H1 (cell line): Measurements from ENCODE around the gene ADPGK. TPM values are rescaled to one million over a fixed set of nuclear protein-coding genes. Genes with fewer than 3 reads are reported as not detected.

ENCODE experiments used
- CTCF ChIA-PET: fragments of 300-600 bp; sonication (Branson Sonifier 250); formaldehyde crosslinking; loops from one replicate; lab custom pipeline; 2021; ENCODE audit not compliant: partially characterized antibody; lab: Charles Lee
- POLR2A ChIA-PET: fragments of 300-600 bp; sonication (Branson Sonifier 250); formaldehyde crosslinking; loops from one replicate; lab custom pipeline; 2021; ENCODE audit warnings: inconsistent platforms; ENCODE audit not compliant: partially characterized antibody; lab: Charles Lee
- DNase-seq, 2 experiments: peaks; one replicate each; pipeline versions ENCODE4 v3.0.0 to v3.0.0-alpha.2; 2010 to 2022; ENCODE audit warnings: low spot score in 2 of 2, low read depth in 1 of 2, mixed read lengths in 1 of 2
- FAIRE-seq: peaks from 2 replicates; lab custom pipeline; 2011; peaks lifted over from hg19 to GRCh38; lab: Jason Lieb, UNC
- H2AFZ ChIP-seq: 2 replicates; pipeline ENCODE4 v1.8.1; 2012; ENCODE audit warnings: low read length, inconsistent platforms
- H2AK5ac ChIP-seq: 2 replicates; pipeline ENCODE4 v1.6.1; 2013; ENCODE audit warnings: low read depth, low read length
- H2BK120ac ChIP-seq: replicated peaks from 2 replicates; pipeline ENCODE3; 2013; ENCODE audit warnings: low read depth, low read length, inconsistent platforms
- H2BK12ac ChIP-seq: 2 replicates; pipeline ENCODE4 v1.6.1; 2013; ENCODE audit warnings: low read depth, low read length
- H2BK15ac ChIP-seq: 2 replicates; pipeline ENCODE4 v1.6.1; 2013; ENCODE audit warnings: low read length
- H2BK20ac ChIP-seq: 2 replicates; pipeline ENCODE4 v1.6.1; 2013; ENCODE audit warnings: low read length
- H2BK5ac ChIP-seq: 2 replicates; pipeline ENCODE4 v1.6.1; 2013; ENCODE audit warnings: low read depth, low read length
- H3K14ac ChIP-seq: 2 replicates; pipeline ENCODE4 v1.6.1; 2013; ENCODE audit warnings: inconsistent platforms; ENCODE audit not compliant: insufficient read length
- H3K18ac ChIP-seq: 2 replicates; pipeline ENCODE4 v1.6.1; 2013; ENCODE audit warnings: low read length; ENCODE audit errors: extremely low read depth
- H3K23ac ChIP-seq: 2 replicates; pipeline ENCODE4 v1.6.1; 2013; ENCODE audit warnings: inconsistent platforms; ENCODE audit not compliant: insufficient read length
- H3K23me2 ChIP-seq: 2 replicates; pipeline ENCODE4 v1.6.1; 2013; ENCODE audit warnings: low read depth, low read length
- H3K27ac ChIP-seq: 2 replicates; pipeline ENCODE4 v1.6.1; 2011; ENCODE audit warnings: low read depth, low read length, inconsistent platforms
- H3K27me3 ChIP-seq, 4 experiments: replicated peaks in 1 of 4; 1 replicate in 1 of 4; 2 replicates in 3 of 4; pipeline versions ENCODE4 v1.6.1 to v1.8.1; 2011 to 2013; ENCODE audit warnings: low read length in 3 of 4, mild to moderate bottlenecking in 3 of 4, inconsistent platforms in 2 of 4, mixed read lengths in 2 of 4, moderate library complexity in 1 of 4; ENCODE audit not compliant: control insufficient read depth in 3 of 4, insufficient read depth in 3 of 4; ENCODE audit errors: extremely low read depth in 1 of 4
- H3K36me3 ChIP-seq, 4 experiments: 2 replicates each; pipeline versions ENCODE4 v1.6.1 to v1.8.1; 2011 to 2013; ENCODE audit warnings: mild to moderate bottlenecking in 4 of 4, low read length in 3 of 4, moderate library complexity in 2 of 4, control low read depth in 1 of 4, inconsistent platforms in 1 of 4; ENCODE audit not compliant: insufficient read depth in 4 of 4, control insufficient read depth in 2 of 4
- H3K4ac ChIP-seq: replicated peaks from 2 replicates; pipeline ENCODE3; 2013; ENCODE audit warnings: low read length, low read depth, mixed read lengths, inconsistent platforms; ENCODE audit not compliant: insufficient read length
- H3K4me1 ChIP-seq, 4 experiments: replicated peaks in 1 of 4; 1 replicate in 1 of 4; 2 replicates in 3 of 4; pipeline versions ENCODE4 v1.6.1 to v1.8.1; 2011 to 2013; ENCODE audit warnings: low read length in 3 of 4, inconsistent platforms in 2 of 4, mixed read lengths in 1 of 4; ENCODE audit not compliant: insufficient read depth in 4 of 4, control insufficient read depth in 3 of 4
- H3K4me2 ChIP-seq, 2 experiments: 2 replicates each; pipeline versions ENCODE4 v1.6.1 to v1.8.1; 2011 to 2013; ENCODE audit warnings: low read depth in 2 of 2, low read length in 2 of 2, control low read depth in 1 of 2, inconsistent platforms in 1 of 2, mild to moderate bottlenecking in 1 of 2; ENCODE audit not compliant: insufficient read depth in 1 of 2
- H3K4me3 ChIP-seq, 4 experiments: fragments of 200-600, 300-600 bp in 1 of 4; sonication (generic), shearing (Covaris generic), sonication (Bioruptor Twin) in 1 of 4; 2 replicates each; pipeline versions ENCODE4 v1.5.1 to v1.8.1; 2011 to 2016; ENCODE audit warnings: low read length in 4 of 4, low read depth in 3 of 4, control low read depth in 2 of 4, inconsistent platforms in 2 of 4, mild to moderate bottlenecking in 2 of 4, mixed read lengths in 1 of 4, moderate library complexity in 1 of 4; ENCODE audit not compliant: insufficient read depth in 2 of 4; ENCODE audit errors: extremely low read depth in 1 of 4
- H3K56ac ChIP-seq: replicated peaks from 2 replicates; pipeline ENCODE3; 2013; ENCODE audit warnings: low read depth, mild to moderate bottlenecking, mixed read lengths, low read length, inconsistent platforms; ENCODE audit not compliant: insufficient read length
- H3K79me1 ChIP-seq: 2 replicates; pipeline ENCODE4 v1.6.1; 2013; ENCODE audit warnings: low read depth, low read length, control low read depth
- H3K79me2 ChIP-seq, 2 experiments: 2 replicates each; pipeline versions ENCODE4 v1.6.1 to v1.8.1; 2012 to 2013; ENCODE audit warnings: low read length in 2 of 2, mild to moderate bottlenecking in 2 of 2, inconsistent platforms in 1 of 2; ENCODE audit not compliant: insufficient read depth in 2 of 2, control insufficient read depth in 1 of 2
- H3K9ac ChIP-seq, 4 experiments: replicated peaks in 1 of 4; 1 replicate in 1 of 4; 2 replicates in 3 of 4; pipeline versions ENCODE4 v1.6.1 to v1.8.1; 2011 to 2013; ENCODE audit warnings: low read depth in 3 of 4, low read length in 3 of 4, control low read depth in 2 of 4, mild to moderate bottlenecking in 2 of 4, moderate library complexity in 2 of 4, inconsistent platforms in 1 of 4; ENCODE audit errors: extremely low read depth in 1 of 4
- H3K9me3 ChIP-seq, 2 experiments: 2 replicates each; pipeline versions ENCODE4 v1.6.1 to v1.8.1; 2012 to 2013; ENCODE audit warnings: mild to moderate bottlenecking in 2 of 2, moderate library complexity in 2 of 2, control low read depth in 1 of 2, inconsistent platforms in 1 of 2, low read depth in 1 of 2, low read length in 1 of 2, mixed read lengths in 1 of 2; ENCODE audit not compliant: insufficient read depth in 2 of 2
- H4K20me1 ChIP-seq, 2 experiments: replicated peaks in 1 of 2; 2 replicates each; pipeline versions ENCODE3 to v1.8.1; 2011 to 2013; ENCODE audit warnings: inconsistent platforms in 2 of 2, low read length in 2 of 2, mild to moderate bottlenecking in 1 of 2; ENCODE audit not compliant: insufficient read depth in 2 of 2, control insufficient read depth in 1 of 2
- H4K5ac ChIP-seq: 2 replicates; pipeline ENCODE4 v1.6.1; 2013; ENCODE audit warnings: low read length, low read depth, mixed read lengths, inconsistent platforms; ENCODE audit not compliant: insufficient read length
- H4K8ac ChIP-seq: 2 replicates; pipeline ENCODE4 v1.8.0; 2013; ENCODE audit warnings: mild to moderate bottlenecking, moderate library complexity, low read length, inconsistent platforms; ENCODE audit not compliant: insufficient read depth; ENCODE audit errors: extremely low read depth
- H4K91ac ChIP-seq: replicated peaks from 2 replicates; pipeline ENCODE3; 2013; ENCODE audit warnings: low read length, mixed read lengths, inconsistent platforms; ENCODE audit not compliant: insufficient read length
- BRCA1 ChIP-seq: IDR thresholded peaks from 2 replicates; pipeline ENCODE4 v1.6.1; 2012; ENCODE audit warnings: low read depth, low read length, improper control_type of control experiment
- CBX5 ChIP-seq: fragments of 300-800, 300-1000 bp; sonication (generic); IDR thresholded peaks from 2 replicates; pipeline ENCODE4 v1.7.1; 2016; ENCODE audit warnings: antibody characterized with exemption, low read length, low read depth
- CTCF ChIP-seq, 3 experiments: IDR thresholded peaks; 1 replicate in 2 of 3; 2 replicates in 1 of 3; pipeline versions ENCODE4 v1.5.1 to v1.6.1; 2011; ENCODE audit warnings: low read length in 3 of 3, mild to moderate bottlenecking in 3 of 3, inconsistent platforms in 2 of 3, low read depth in 1 of 3, moderate library complexity in 1 of 3; ENCODE audit not compliant: insufficient read depth in 1 of 3; ENCODE audit errors: control extremely low read depth in 1 of 3
- E2F6 ChIP-seq: IDR thresholded peaks from 2 replicates; pipeline ENCODE4 v1.6.1; 2012; ENCODE audit warnings: inconsistent platforms
- JUN ChIP-seq: IDR thresholded peaks from 2 replicates; pipeline ENCODE4 v1.6.1; 2011; ENCODE audit warnings: low read depth, mild to moderate bottlenecking, improper control_type of control experiment, low read length
- RAD21 ChIP-seq, 2 experiments: IDR thresholded peaks in 1 of 2; conservative IDR thresholded peaks in 1 of 2; 2 replicates each; pipeline ENCODE4 v1.6.1; 2011; ENCODE audit warnings: low read depth in 2 of 2, low read length in 2 of 2, improper control_type of control experiment in 1 of 2, inconsistent platforms in 1 of 2, mild to moderate bottlenecking in 1 of 2, moderate library complexity in 1 of 2
- SIX5 ChIP-seq: IDR thresholded peaks from 2 replicates; pipeline ENCODE4 v1.6.1; 2011; ENCODE audit warnings: mild to moderate bottlenecking, low read depth, low read length
- SP1 ChIP-seq: IDR thresholded peaks from 2 replicates; pipeline ENCODE4 v1.6.1; 2011; ENCODE audit warnings: low read depth, low read length
- YY1 ChIP-seq: IDR thresholded peaks from 2 replicates; pipeline ENCODE4 v1.6.1; 2011; ENCODE audit warnings: low read depth, mild to moderate bottlenecking, low read length
- WGBS, 2 experiments: shearing (Covaris generic) in 1 of 2; methylation state at CpG; one replicate each; pipeline versions ENCODE4 v1.1.6 to v1.1.7; 2013 to 2015; ENCODE audit warnings: low lambda C conversion rate in 2 of 2, mixed read lengths in 2 of 2, inconsistent platforms in 1 of 2, low coverage in 1 of 2, missing lambda C conversion rate in 1 of 2; ENCODE audit not compliant: insufficient replicate concordance in 2 of 2, insufficient coverage in 1 of 2, insufficient read length in 1 of 2; ENCODE audit errors: extremely low coverage in 1 of 2, missing lambda C conversion rate in 1 of 2; 5-methylcytosine and 5-hydroxymethylcytosine counted together
- polyA plus RNA-seq, 7 experiments: library from polyadenylated mRNA; depleted of rRNA in 3 of 7; stranded (reverse) in 5 of 7; unstranded in 2 of 7; fragments of >200 nt in 5 of 7; fragments of 200-250 nt in 2 of 7; gene quantifications; 1 replicate in 5 of 7; 2 replicates in 1 of 7; 4 replicates in 1 of 7; pipeline versions ENCODE4 v1.2.1 to v1.2.3, GENCODE V29; 2011 to 2013; ENCODE audit warnings: missing spikeins in 2 of 7, mixed read lengths in 2 of 7
- total RNA-seq: library from RNA; stranded (reverse); fragmentation: NEBNext Ultra II Directional; extraction: Animal tissue kit (Norgen Biotek cat#: 25700); gene quantifications from 2 replicates; pipeline ENCODE4 v1.2.1, GENCODE V29; 2021

ADPGK gene
- total and polyA plus RNA-seq, 2 of the 8 experiments (the other 6 are each of a cell fraction or from before 2014, with no cell fraction given) = 32.2 to 38.2 TPM

DNA sequence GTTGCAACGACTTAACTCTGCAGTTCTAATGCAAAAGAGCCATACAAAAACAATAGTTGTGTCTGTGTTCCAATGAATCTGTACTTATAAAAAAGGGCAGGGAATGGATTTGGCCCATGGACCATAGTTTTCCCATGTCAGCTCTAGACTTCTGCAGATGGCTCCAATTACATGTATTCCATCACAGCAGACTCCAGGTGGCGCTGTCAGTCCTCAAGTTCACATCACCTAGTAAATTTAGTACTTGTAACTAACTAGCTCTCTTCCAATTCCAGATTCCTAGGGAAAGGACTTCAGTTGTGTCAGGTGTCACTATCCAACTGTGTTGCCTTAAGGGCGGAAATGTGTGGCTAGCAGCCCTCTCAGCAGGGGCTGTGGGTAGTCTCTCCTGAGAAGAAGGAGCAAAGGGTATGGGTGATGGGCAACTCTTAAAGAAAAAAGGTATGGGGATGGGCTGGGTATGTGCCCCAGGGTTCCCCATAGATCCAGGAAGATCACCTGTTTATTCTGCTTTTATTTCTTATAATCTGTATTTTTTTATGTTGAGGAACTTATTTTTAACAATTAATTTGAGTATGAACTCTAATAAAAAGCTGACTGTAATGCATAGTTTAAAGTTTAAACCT is 61.4 kb downstream of the ADPGK start:
- Histone ChIP-seq H2BK20ac (no peak overlapping the region), H3K27me3 (no peaks in the 10 kb centered on the region), H3K4me2 (no peak overlapping the region), H3K9me3 (no peaks in the 10 kb centered on the region), H3K79me2 (no peaks in the 10 kb centered on the region), H4K91ac (no peak overlapping the region), H3K36me3 (peaks cover 0 to 9% (median 0%) of the 10 kb centered on the region in 4 experiments; a peak in 1 of 8 replicates), H3K56ac (no peak overlapping the region), H2AFZ (no peak overlapping the region), H3K27ac (no peak overlapping the region), H2BK12ac (no peak overlapping the region), H3K4me1 (peaks cover 0 to 3% (median 1%) of the 10 kb centered on the region in 4 experiments; a peak in 2 of 7 replicates), H3K14ac (no peak overlapping the region), H3K18ac (no peak overlapping the region), H2BK5ac (no peak overlapping the region), H4K20me1 (no peaks in the 10 kb centered on the region), H2BK15ac (no peak overlapping the region), H3K9ac (no peak overlapping the region), H3K79me1 (no peaks in the 10 kb centered on the region), H4K5ac (no peak overlapping the region), H3K23me2 (no peaks in the 10 kb centered on the region), H3K4me3 (no peak overlapping the region), H2BK120ac (no peak overlapping the region), H2AK5ac (no peak overlapping the region), H3K4ac (no peak overlapping the region), H4K8ac (no peak overlapping the region), H3K23ac (no peak overlapping the region)
- peak; percentile 19; the same call in 1 of the 2 replicates for TF ChIP-seq YY1
- TF ChIP-seq CBX5 = no peak
- TF ChIP-seq SIX5 = peak; percentile 34
- TF ChIP-seq JUN = no peak
- peak; percentile 75 to 82 for TF ChIP-seq RAD21 (IDR thresholded peaks at IDR 0.05 in 1 of 2, conservative IDR thresholded peaks at IDR 0.05 in 1 of 2; ENCODE audit: low read depth in 2 of 2, low read length in 2 of 2)
- TF ChIP-seq CTCF (IDR thresholded peaks at IDR 0.05; ENCODE audit: control extremely low read depth in 1 of 3, insufficient read depth in 1 of 3, low read depth in 1 of 3, low read length in 3 of 3) = peak; percentile 29 to 90 (median 77)
- TF ChIP-seq E2F6 = no peak
- TF ChIP-seq SP1 = peak; percentile 33; the same call in 1 of the 2 replicates
- TF ChIP-seq BRCA1 = peak; percentile 82
- ChIA-PET POLR2A (interaction anchor here (1.0 kb wide), 1 partner anchor 13 kb away, joined by 3 read pairs; no protein-coding TSS in a partner anchor), CTCF (interaction anchor here (0.6 to 5.3 kb wide), 32 partner anchors 9 to 561 kb away, joined by 3 to 19 read pairs (median 4); partner anchors contain the start of genes BBS4 and HIGD2B)
- whole genome bisulfite sequencing, 2 experiments = 12% methylated on average over 3 of the region's 3 CpGs; no CpG with 5 or more reads in 1 of the 2 experiments
- DNase-seq (peak; percentile 47 to 85), FAIRE-seq (peak; percentile 88)
